ENCODE results near the gene LDB3. TPM values are rescaled to one million over a fixed set of nuclear protein-coding genes. Genes with fewer than 3 reads are reported as not detected.

Gene LDB3
- total RNA-seq, 2 donors from 2014 or later = 0.11 to 0.35 TPM

GRCh38 chr10:86751477-86751876, 83.2 kb downstream of the LDB3 start:
- Histone ChIP-seq H3K27ac (ENCODE audit: low read depth, low read length) (no peak overlapping the region), H3K27me3 (ENCODE audit: control insufficient read depth, insufficient read depth, low read length, poor library complexity, severe bottlenecking) (no peaks in the 10 kb centered on the region), H3K36me3 (ENCODE audit: control insufficient read depth, insufficient read depth, low read length) (no peaks in the 10 kb centered on the region), H3K4me1 (ENCODE audit: control insufficient read depth, insufficient read depth, low read length) (no peaks in the 10 kb centered on the region), H3K9ac (ENCODE audit: extremely low read depth, low read length, poor library complexity, severe bottlenecking) (no peak overlapping the region), H3K4me3 (ENCODE audit: low read length) (no peak overlapping the region), H3K9me3 (ENCODE audit: control insufficient read depth, low read length) (no peaks in the 10 kb centered on the region)
- 81 to 84% methylated on average over 11 to 14 of the region's 17 CpGs for WGBS, 2 experiments (ENCODE audit: insufficient coverage in 1 of 2, insufficient read length in 1 of 2)
- Mint-ChIP-seq H3K4me1 (peaks cover 14% of the 10 kb centered on the region), H3K36me3 (ENCODE audit: low read depth) (no peaks in the 10 kb centered on the region), H3K27ac (no peak overlapping the region), H3K27me3 (ENCODE audit: insufficient read depth) (no peaks in the 10 kb centered on the region), H3K9me3 (no peaks in the 10 kb centered on the region), H3K4me3 (no peak overlapping the region)
- no peak for TF ChIP-seq CTCF (conservative IDR thresholded peaks at IDR 0.05)
- no peak for DNase-seq

GRCh38 chr10:86752311-86752710, 84.0 kb downstream of the LDB3 start:
- Histone ChIP-seq H3K9ac (ENCODE audit: extremely low read depth, low read length, poor library complexity, severe bottlenecking) (no peak overlapping the region), H3K27ac (ENCODE audit: low read depth, low read length) (no peak overlapping the region), H3K36me3 (ENCODE audit: control insufficient read depth, insufficient read depth, low read length) (no peaks in the 10 kb centered on the region), H3K27me3 (ENCODE audit: control insufficient read depth, insufficient read depth, low read length, poor library complexity, severe bottlenecking) (no peaks in the 10 kb centered on the region), H3K4me1 (ENCODE audit: control insufficient read depth, insufficient read depth, low read length) (no peaks in the 10 kb centered on the region), H3K9me3 (ENCODE audit: control insufficient read depth, low read length) (no peaks in the 10 kb centered on the region), H3K4me3 (ENCODE audit: low read length) (no peak overlapping the region)
- no peak overlapping the region for H3K4me3 Mint-ChIP-seq
- no peak overlapping the region for H3K27ac Mint-ChIP-seq
- peaks cover 14% of the 10 kb centered on the region for H3K4me1 Mint-ChIP-seq
- no peaks in the 10 kb centered on the region for H3K9me3 Mint-ChIP-seq
- no peaks in the 10 kb centered on the region for H3K27me3 Mint-ChIP-seq (ENCODE audit: insufficient read depth)
- H3K36me3 Mint-ChIP-seq (ENCODE audit: low read depth) = no peaks in the 10 kb centered on the region
- WGBS, 2 experiments (ENCODE audit: insufficient coverage in 1 of 2, insufficient read length in 1 of 2) = 87 to 90% methylated on average over 4 of the region's 4 CpGs
- no peak for TF ChIP-seq CTCF (conservative IDR thresholded peaks at IDR 0.05)
- DNase-seq = no peak

- no peaks in the 10 kb centered on the region for H3K27me3 ChIP-seq (ENCODE audit: control insufficient read depth, insufficient read depth, low read length, poor library complexity, severe bottlenecking)
- no peak overlapping the region for H3K9ac ChIP-seq (ENCODE audit: extremely low read depth, low read length, poor library complexity, severe bottlenecking)
- no peaks in the 10 kb centered on the region for H3K36me3 ChIP-seq (ENCODE audit: control insufficient read depth, insufficient read depth, low read length)
- H3K36me3 Mint-ChIP-seq (ENCODE audit: low read depth) = no peaks in the 10 kb centered on the region
- H3K27me3 Mint-ChIP-seq (ENCODE audit: insufficient read depth) = no peaks in the 10 kb centered on the region
- H3K4me3 Mint-ChIP-seq = no peak overlapping the region
- 93 to 100% methylated on average over 2 of the region's 2 CpGs for WGBS, 2 experiments (ENCODE audit: insufficient coverage in 1 of 2, insufficient read length in 1 of 2)
- no peaks in the 10 kb centered on the region for H3K9me3 ChIP-seq (ENCODE audit: control insufficient read depth, low read length)
- no peak for TF ChIP-seq CTCF (conservative IDR thresholded peaks at IDR 0.05)
- no peaks in the 10 kb centered on the region for H3K4me1 ChIP-seq (ENCODE audit: control insufficient read depth, insufficient read depth, low read length)
- H3K9me3 Mint-ChIP-seq = no peaks in the 10 kb centered on the region
- no peak overlapping the region for H3K27ac Mint-ChIP-seq
- H3K4me1 Mint-ChIP-seq = peaks cover 14% of the 10 kb centered on the region
- no peak overlapping the region for H3K4me3 ChIP-seq (ENCODE audit: low read length)
- H3K27ac ChIP-seq (ENCODE audit: low read depth, low read length) = no peak overlapping the region
- DNase-seq = no peak
These were observed 84.7 kb downstream of the LDB3 start for GRCh38 chr10:86753051-86753450.
